Adipocyte (in vitro differentiated cells): ENCODE measurements around the gene NBR1.
"Not testable (repeated sequence)": the region's sequence is repeated elsewhere in the genome, so short reads cannot be mapped to it uniquely, and the experiment has no call there.

Source experiments
- DNase-seq: peaks from one replicate; pipeline ENCODE4 v3.0.0-alpha.2; 2015; ENCODE audit warnings: low read depth
- H3K27me3 ChIP-seq: replicated peaks from 2 replicates; pipeline ENCODE4 v1.7.0; 2013; ENCODE audit warnings: mild to moderate bottlenecking, low read length, moderate library complexity; ENCODE audit not compliant: control insufficient read depth, insufficient read depth
- H3K36me3 ChIP-seq: 2 replicates; pipeline ENCODE4 v1.7.0; 2013; ENCODE audit warnings: low read length, mild to moderate bottlenecking, moderate library complexity; ENCODE audit not compliant: control insufficient read depth, insufficient read depth, severe bottlenecking
- H3K4me1 ChIP-seq: 2 replicates; pipeline ENCODE4 v1.7.0; 2013; ENCODE audit warnings: mild to moderate bottlenecking, low read length, moderate library complexity; ENCODE audit not compliant: control insufficient read depth, insufficient read depth
- H3K4me3 ChIP-seq: 2 replicates; pipeline ENCODE4 v1.7.0; 2013; ENCODE audit warnings: mild to moderate bottlenecking, low read length, moderate library complexity
- H3K9ac ChIP-seq: 2 replicates; pipeline ENCODE4 v1.7.0; 2013; ENCODE audit warnings: mild to moderate bottlenecking, low read length, moderate library complexity
- H3K9me3 ChIP-seq: 2 replicates; pipeline ENCODE4 v1.7.0; 2013; ENCODE audit warnings: mild to moderate bottlenecking, low read length, moderate library complexity; ENCODE audit not compliant: control insufficient read depth

Gene NBR1

GRCh38 chr17:43199633-43200032 is 28.6 kb downstream of the NBR1 start:
- Histone ChIP-seq H3K9me3 (no peaks in the 10 kb centered on the region), H3K4me3 (no peak overlapping the region), H3K4me1 (no peaks in the 10 kb centered on the region), H3K36me3 (peaks cover 98% of the 10 kb centered on the region), H3K27me3 (no peaks in the 10 kb centered on the region), H3K9ac (no peak overlapping the region)
- DNase-seq, result no peak

- no peaks in the 10 kb centered on the region for H3K27me3 ChIP-seq
- no peaks in the 10 kb centered on the region for H3K4me1 ChIP-seq
- H3K36me3 ChIP-seq, result peaks cover 96% of the 10 kb centered on the region
- H3K9me3 ChIP-seq, result no peaks in the 10 kb centered on the region
- no peak overlapping the region for H3K4me3 ChIP-seq
- no peak for DNase-seq
- no peak overlapping the region for H3K9ac ChIP-seq
These were observed 29.1 kb downstream of the NBR1 start for GRCh38 chr17:43200127-43200526.

- H3K9me3 ChIP-seq, H3K4me1 ChIP-seq, H3K9ac ChIP-seq, DNase-seq, H3K27me3 ChIP-seq, H3K4me3 ChIP-seq: not testable (repeated sequence)
- H3K36me3 ChIP-seq, result peaks cover 85% of the 10 kb centered on the region
These were observed 32.0 kb downstream of the NBR1 start for GRCh38 chr17:43203013-43203412.

- H3K27me3 ChIP-seq, result no peaks in the 10 kb centered on the region
- H3K36me3 ChIP-seq, result peaks cover 39% of the 10 kb centered on the region
- no peaks in the 10 kb centered on the region for H3K9me3 ChIP-seq
- peak overlapping the region; percentile 84 for H3K4me3 ChIP-seq
- H3K9ac ChIP-seq, result peak overlapping the region; percentile 85
- peaks cover 21% of the 10 kb centered on the region for H3K4me1 ChIP-seq
- no peak for DNase-seq
These were observed 39.6 kb downstream of the NBR1 start for GRCh38 chr17:43210576-43210975.

- no peaks in the 10 kb centered on the region for H3K9me3 ChIP-seq
- no peaks in the 10 kb centered on the region for H3K27me3 ChIP-seq
- H3K9ac ChIP-seq, result peak overlapping the region; percentile 85
- H3K4me3 ChIP-seq, result peak overlapping the region; percentile 84
- H3K4me1 ChIP-seq, result peaks cover 21% of the 10 kb centered on the region
- peak; percentile 7 for DNase-seq
- H3K36me3 ChIP-seq, result peaks cover 42% of the 10 kb centered on the region
These were observed 40.1 kb downstream of the NBR1 start for GRCh38 chr17:43211123-43211479.

- H3K9ac ChIP-seq, result peak within 1 kb of the TSS; percentile 85
- no peaks in the 10 kb centered on the region for H3K9me3 ChIP-seq
- DNase-seq, result peak; percentile 96
- H3K4me1 ChIP-seq, result peaks cover 21% of the 10 kb centered on the region
- peak within 1 kb of the TSS; percentile 84 for H3K4me3 ChIP-seq
- H3K36me3 ChIP-seq, result peaks cover 48% of the 10 kb centered on the region
- H3K27me3 ChIP-seq, result no peaks in the 10 kb centered on the region
These were observed 40.7 kb downstream of the NBR1 start, which contains the start of gene TMEM106A for GRCh38 chr17:43211480-43212402. Gene TMEM106A, plus strand, starts transcription at chr17:43211875. Its CDS starts 1,167 bp downstream, at chr17:43213042.

GRCh38 chr17:43212641-43213490 is 41.9 kb downstream of the NBR1 start:
- peaks cover 44% of the 10 kb centered on the region for H3K36me3 ChIP-seq
- H3K4me1 ChIP-seq, result peaks cover 21% of the 10 kb centered on the region
- no peaks in the 10 kb centered on the region for H3K27me3 ChIP-seq
- peak overlapping the region; percentile 85 for H3K9ac ChIP-seq
- peak; percentile 11 for DNase-seq
- H3K9me3 ChIP-seq, result no peaks in the 10 kb centered on the region
- peak overlapping the region; percentile 84 for H3K4me3 ChIP-seq

- Histone ChIP-seq H3K36me3 (peaks cover 38% of the 10 kb centered on the region), H3K9me3 (no peaks in the 10 kb centered on the region), H3K4me1 (peaks cover 21% of the 10 kb centered on the region), H3K27me3 (no peaks in the 10 kb centered on the region), H3K9ac (no peak overlapping the region), H3K4me3 (no peak overlapping the region)
- DNase-seq, result no peak
These were observed 42.5 kb downstream of the NBR1 start for GRCh38 chr17:43213545-43213944.

GRCh38 chr17:43215341-43215740 is 44.3 kb downstream of the NBR1 start:
- H3K9ac ChIP-seq, result no peak overlapping the region
- no peaks in the 10 kb centered on the region for H3K9me3 ChIP-seq
- DNase-seq, result no peak
- no peaks in the 10 kb centered on the region for H3K27me3 ChIP-seq
- peaks cover 26% of the 10 kb centered on the region for H3K4me1 ChIP-seq
- H3K4me3 ChIP-seq, result no peak overlapping the region
- peaks cover 22% of the 10 kb centered on the region for H3K36me3 ChIP-seq

GRCh38 chr17:43216369-43216761 is 45.4 kb downstream of the NBR1 start:
- H3K4me3 ChIP-seq, result no peak overlapping the region
- H3K9ac ChIP-seq, result no peak overlapping the region
- DNase-seq, result no peak
- peaks cover 18% of the 10 kb centered on the region for H3K4me1 ChIP-seq
- H3K9me3 ChIP-seq, result no peaks in the 10 kb centered on the region
- H3K36me3 ChIP-seq, result peaks cover 16% of the 10 kb centered on the region
- no peaks in the 10 kb centered on the region for H3K27me3 ChIP-seq
